Keratinocyte (primary cell): ENCODE measurements around the gene SIX6. TPM values are rescaled to one million over a fixed set of nuclear protein-coding genes. Genes with fewer than 3 reads are reported as not detected.

Experiments used
- DNase-seq: peaks from one replicate; pipeline ENCODE4 v3.0.0-alpha.2; 2011; ENCODE audit warnings: low read depth, missing footprints, low spot score
- FAIRE-seq: peaks from 2 replicates; lab custom pipeline; 2011; peaks lifted over from hg19 to GRCh38; lab: Jason Lieb, UNC
- H2AFZ ChIP-seq: 2 replicates; pipeline ENCODE4 v1.6.0; 2012; ENCODE audit warnings: low read length, control low read depth, inconsistent platforms; ENCODE audit not compliant: control insufficient read depth
- H3K27ac ChIP-seq: 2 replicates; pipeline ENCODE4 v1.5.1; 2011; ENCODE audit warnings: low read length; ENCODE audit not compliant: control insufficient read depth, insufficient read depth
- H3K27me3 ChIP-seq: 3 replicates; pipeline ENCODE4 v1.6.0; 2011; ENCODE audit warnings: low read length; ENCODE audit not compliant: control insufficient read depth, insufficient read depth; ENCODE audit errors: extremely low read depth
- H3K36me3 ChIP-seq, 2 experiments: 2 replicates in 1 of 2; 3 replicates in 1 of 2; pipeline ENCODE4 v1.5.1; 2011; ENCODE audit warnings: low read length in 2 of 2, mild to moderate bottlenecking in 1 of 2; ENCODE audit not compliant: control insufficient read depth in 2 of 2, insufficient read depth in 2 of 2; ENCODE audit errors: extremely low read depth in 1 of 2
- H3K4me1 ChIP-seq: 3 replicates; pipeline ENCODE4 v1.5.1; 2011; ENCODE audit warnings: low read length; ENCODE audit not compliant: control insufficient read depth, insufficient read depth; ENCODE audit errors: extremely low read depth
- H3K4me2 ChIP-seq: 3 replicates; pipeline ENCODE4 v1.6.0; 2011; ENCODE audit warnings: low read depth, low read length; ENCODE audit not compliant: control insufficient read depth, insufficient read depth; ENCODE audit errors: extremely low read depth
- H3K4me3 ChIP-seq, 3 experiments: fragments of 200-600 bp in 1 of 3; sonication (generic) in 1 of 3; 2 replicates in 2 of 3; 3 replicates in 1 of 3; pipeline ENCODE4 v1.5.1; 2011 to 2016; ENCODE audit warnings: low read length in 3 of 3, mild to moderate bottlenecking in 3 of 3, control low read depth in 2 of 3, inconsistent platforms in 1 of 3, low read depth in 1 of 3, mixed read lengths in 1 of 3, mixed run types in 1 of 3, moderate library complexity in 1 of 3; ENCODE audit not compliant: control insufficient read depth in 2 of 3, insufficient read depth in 2 of 3; ENCODE audit errors: extremely low read depth in 1 of 3
- H3K79me2 ChIP-seq: 2 replicates; pipeline ENCODE4 v1.6.0; 2012; ENCODE audit warnings: low read length; ENCODE audit not compliant: control insufficient read depth, insufficient read depth
- H3K9ac ChIP-seq: 3 replicates; pipeline ENCODE4 v1.6.0; 2011; ENCODE audit warnings: low read length; ENCODE audit not compliant: control insufficient read depth, insufficient read depth; ENCODE audit errors: extremely low read depth
- H3K9me1 ChIP-seq: 3 replicates; pipeline ENCODE4 v1.6.0; 2011; ENCODE audit warnings: low read length; ENCODE audit not compliant: control insufficient read depth, insufficient read depth; ENCODE audit errors: extremely low read depth
- H3K9me3 ChIP-seq: 2 replicates; pipeline ENCODE4 v1.5.1; 2012; ENCODE audit warnings: low read depth, low read length; ENCODE audit not compliant: control insufficient read depth
- H4K20me1 ChIP-seq: 3 replicates; pipeline ENCODE4 v1.6.0; 2011; ENCODE audit warnings: low read length; ENCODE audit not compliant: control insufficient read depth, insufficient read depth; ENCODE audit errors: extremely low read depth
- EZH2 ChIP-seq: IDR thresholded peaks from one replicate; pipeline ENCODE4 v1.6.1; 2012; ENCODE audit warnings: inconsistent platforms, mild to moderate bottlenecking, low read length, moderate library complexity
- dilution Hi-C: fragments of 300-500 bp; cut with MboI; formaldehyde crosslinking; loops from one replicate; pipeline ENCODE4 v1.7.0; 2020; ENCODE audit warnings: low sequenced_read_pairs; ENCODE audit not compliant: extremely low pct_ligation_motif_present
- polyA plus RNA-seq, 5 experiments: library from polyadenylated mRNA; depleted of rRNA in 3 of 5; stranded (reverse) in 3 of 5; stranded (forward) in 1 of 5; unstranded in 1 of 5; fragments of >200 nt; gene quantifications; 1 replicate in 1 of 5; 2 replicates in 3 of 5; 3 replicates in 1 of 5; pipeline versions ENCODE4 v1.2.1 to v1.2.3, GENCODE V29; 2011 to 2012; ENCODE audit warnings: missing spikeins in 2 of 5, low read depth in 1 of 5, low replicate concordance in 1 of 5
- TF ChIP-seq, protein P1 (sequence below), 3 experiments: IDR thresholded peaks in 1 of 3; conservative IDR thresholded peaks in 1 of 3; optimal IDR thresholded peaks in 1 of 3; 2 replicates in 2 of 3; 3 replicates in 1 of 3; pipeline versions ENCODE3 to v1.5.1; 2011; ENCODE audit warnings: low read length in 3 of 3, mild to moderate bottlenecking in 3 of 3, moderate library complexity in 2 of 3, control low read depth in 1 of 3, inconsistent platforms in 1 of 3; ENCODE audit not compliant: insufficient read depth in 2 of 3; ENCODE audit errors: extremely low read depth in 1 of 3

SIX6 gene
- polyA plus RNA-seq, 1 donor (not counting 4 experiments of a cell fraction or from before 2014, with no cell fraction given) = not detected

DNA sequence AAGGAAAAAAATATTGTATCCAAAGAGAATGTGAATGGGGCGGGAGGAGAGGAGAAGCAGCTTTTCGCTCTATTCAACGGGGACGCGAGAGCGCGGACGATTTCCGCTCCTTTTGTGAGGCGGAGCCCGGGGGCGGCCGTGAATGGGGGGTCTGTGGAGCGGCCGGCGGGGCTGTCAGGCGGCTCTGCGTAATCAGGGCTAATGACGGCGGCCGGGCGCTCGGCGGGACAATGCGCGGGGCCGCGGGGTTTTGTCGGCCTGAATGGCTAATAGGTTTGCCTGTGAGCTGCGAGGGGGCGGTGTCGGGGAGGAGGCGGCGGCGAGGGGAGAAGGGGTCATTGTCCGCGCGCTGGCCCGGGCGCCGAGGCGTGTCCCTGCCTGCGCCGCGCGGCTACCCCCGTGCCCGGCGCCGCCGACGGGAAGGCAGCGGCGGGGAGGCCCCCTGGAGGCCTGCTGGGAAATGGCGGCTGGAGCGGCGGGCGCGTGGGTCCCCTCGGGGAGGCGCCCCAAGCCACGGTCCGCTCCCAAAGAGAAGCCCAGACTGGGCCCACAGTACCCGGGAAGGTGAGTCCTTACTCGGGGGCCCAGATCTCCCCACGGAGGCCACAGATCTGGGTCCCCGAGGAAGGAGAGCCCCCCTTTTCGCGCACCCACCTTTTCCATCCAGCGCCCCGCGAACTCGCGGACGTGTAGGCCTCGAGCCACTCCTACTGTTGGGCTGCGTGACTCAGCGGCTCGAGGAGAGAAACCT, 6.0 kb downstream of the SIX6 start:
- TF ChIP-seq, protein P1, sequence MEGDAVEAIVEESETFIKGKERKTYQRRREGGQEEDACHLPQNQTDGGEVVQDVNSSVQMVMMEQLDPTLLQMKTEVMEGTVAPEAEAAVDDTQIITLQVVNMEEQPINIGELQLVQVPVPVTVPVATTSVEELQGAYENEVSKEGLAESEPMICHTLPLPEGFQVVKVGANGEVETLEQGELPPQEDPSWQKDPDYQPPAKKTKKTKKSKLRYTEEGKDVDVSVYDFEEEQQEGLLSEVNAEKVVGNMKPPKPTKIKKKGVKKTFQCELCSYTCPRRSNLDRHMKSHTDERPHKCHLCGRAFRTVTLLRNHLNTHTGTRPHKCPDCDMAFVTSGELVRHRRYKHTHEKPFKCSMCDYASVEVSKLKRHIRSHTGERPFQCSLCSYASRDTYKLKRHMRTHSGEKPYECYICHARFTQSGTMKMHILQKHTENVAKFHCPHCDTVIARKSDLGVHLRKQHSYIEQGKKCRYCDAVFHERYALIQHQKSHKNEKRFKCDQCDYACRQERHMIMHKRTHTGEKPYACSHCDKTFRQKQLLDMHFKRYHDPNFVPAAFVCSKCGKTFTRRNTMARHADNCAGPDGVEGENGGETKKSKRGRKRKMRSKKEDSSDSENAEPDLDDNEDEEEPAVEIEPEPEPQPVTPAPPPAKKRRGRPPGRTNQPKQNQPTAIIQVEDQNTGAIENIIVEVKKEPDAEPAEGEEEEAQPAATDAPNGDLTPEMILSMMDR (optimal IDR thresholded peaks at IDR 0.05 in 1 of 3, IDR thresholded peaks at IDR 0.05 in 1 of 3, conservative IDR thresholded peaks at IDR 0.05 in 1 of 3; ENCODE audit: extremely low read depth in 1 of 3, insufficient read depth in 2 of 3, low read length in 3 of 3) = peak in 1 of 3 experiments; percentile 44
- peak; percentile 52 for TF ChIP-seq EZH2
- H3K9me1 ChIP-seq = no peaks in the 10 kb centered on the region
- no peaks in the 10 kb centered on the region for H3K79me2 ChIP-seq
- H4K20me1 ChIP-seq = no peaks in the 10 kb centered on the region
- peak overlapping the region; percentile 22 for H3K4me2 ChIP-seq
- FAIRE-seq = no peak
- DNase-seq = no peak
- dilution Hi-C loops = no loop called here
- H3K27me3 ChIP-seq = peaks cover 91% of the 10 kb centered on the region
- no peak overlapping the region for H3K9ac ChIP-seq
- peak overlapping the region in 2 of 3 experiments; percentile 29 to 42 for H3K4me3 ChIP-seq
- no peaks in the 10 kb centered on the region for H3K9me3 ChIP-seq
- H3K4me1 ChIP-seq = no peaks in the 10 kb centered on the region
- H2AFZ ChIP-seq = no peak overlapping the region
- H3K36me3 ChIP-seq = no peaks in the 10 kb centered on the region
- no peak overlapping the region for H3K27ac ChIP-seq

DNA sequence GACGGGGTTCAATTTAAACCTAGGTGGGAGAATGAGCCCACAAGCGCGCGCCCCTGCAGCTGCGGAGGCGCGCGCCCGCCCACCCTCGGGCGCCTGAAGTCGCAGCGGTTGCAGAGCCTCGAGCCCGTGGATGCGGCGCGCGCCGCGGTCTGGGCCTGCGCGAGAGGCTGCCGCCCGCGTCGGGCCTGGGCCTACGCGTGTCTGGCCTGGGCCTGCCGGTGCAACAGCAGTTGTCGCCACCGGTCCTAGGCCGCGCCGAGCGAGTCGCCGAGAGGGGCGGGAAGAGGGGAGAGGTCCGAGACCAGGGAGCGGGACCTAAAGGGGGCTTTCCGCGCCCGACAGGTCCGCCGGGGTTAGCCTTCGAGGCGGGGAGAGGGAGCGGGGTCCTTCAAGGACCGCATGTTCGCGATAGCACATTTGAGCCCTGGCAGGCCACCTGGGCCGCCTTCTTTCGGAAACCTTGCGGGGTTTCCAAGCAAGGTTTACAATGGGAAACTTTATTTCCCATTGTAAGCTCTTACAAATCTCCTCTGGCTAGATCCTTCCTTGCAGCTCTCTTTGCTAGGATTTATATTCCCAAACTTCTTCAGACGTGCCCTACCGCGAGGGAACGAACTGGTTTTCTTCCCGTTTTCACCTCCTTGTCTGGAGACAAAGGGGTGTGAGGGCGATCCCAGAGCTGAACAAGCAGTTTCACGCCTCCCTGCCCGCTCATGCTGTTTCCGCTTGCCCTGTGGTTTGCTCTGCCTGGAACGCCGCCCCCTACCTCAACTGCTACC, 6.8 kb downstream of the SIX6 start:
- Histone ChIP-seq H3K27me3 (peaks cover 90% of the 10 kb centered on the region), H3K4me3 (no peak overlapping the region)

More for the DNA sequence above, 6.8 kb downstream of the SIX6 start:
- Histone ChIP-seq H3K9me3 (no peaks in the 10 kb centered on the region), H4K20me1 (no peaks in the 10 kb centered on the region), H3K36me3 (no peaks in the 10 kb centered on the region), H3K4me1 (no peaks in the 10 kb centered on the region), H3K27ac (no peak overlapping the region), H3K9ac (no peak overlapping the region), H2AFZ (no peak overlapping the region), H3K4me2 (no peak overlapping the region), H3K79me2 (no peaks in the 10 kb centered on the region), H3K9me1 (no peaks in the 10 kb centered on the region)
- TF ChIP-seq, protein P1 (optimal IDR thresholded peaks at IDR 0.05 in 1 of 3, IDR thresholded peaks at IDR 0.05 in 1 of 3, conservative IDR thresholded peaks at IDR 0.05 in 1 of 3; ENCODE audit: extremely low read depth in 1 of 3, insufficient read depth in 2 of 3, low read length in 3 of 3) = no peak
- TF ChIP-seq EZH2 = peak; percentile 93
- dilution Hi-C loops = no loop called here
- DNase-seq = no peak
- FAIRE-seq = no peak
